OCI-LY1 (cell line): ENCODE results near the gene MYOM1.

ENCODE experiments used
- H2AFZ ChIP-seq: fragments of 200-600 bp; sonication (generic), shearing (Covaris generic); 2 replicates; pipeline ENCODE4 v1.6.0; 2014; ENCODE audit warnings: antibody characterized with exemption, mild to moderate bottlenecking, low read length
- H3F3A ChIP-seq: fragments of 200-600 bp; sonication (generic), shearing (Covaris generic); 2 replicates; pipeline ENCODE4 v1.6.0; 2014; ENCODE audit warnings: mild to moderate bottlenecking, antibody characterized with exemption, low read length, moderate library complexity; ENCODE audit not compliant: insufficient read depth
- H3K27ac ChIP-seq: fragments of 200-600 bp; sonication (generic); 2 replicates; pipeline ENCODE4 v1.5.1; 2014; ENCODE audit warnings: low read length, mixed run types, mild to moderate bottlenecking, low read depth; ENCODE audit not compliant: poor library complexity, severe bottlenecking
- H3K27me3 ChIP-seq: fragments of 200-600 bp; sonication (generic); 2 replicates; pipeline ENCODE4 v1.6.0; 2014; ENCODE audit warnings: antibody characterized with exemption, mild to moderate bottlenecking, low read length, moderate library complexity; ENCODE audit not compliant: insufficient read depth
- H3K36me3 ChIP-seq: fragments of 200-600 bp; sonication (generic); 2 replicates; pipeline ENCODE4 v1.6.1; 2014; ENCODE audit warnings: mild to moderate bottlenecking, antibody characterized with exemption, low read length, moderate library complexity, mixed read lengths; ENCODE audit not compliant: insufficient read depth
- H3K4me1 ChIP-seq: fragments of 200-600 bp; sonication (generic); 2 replicates; pipeline ENCODE4 v1.5.1; 2014; ENCODE audit warnings: mild to moderate bottlenecking, low read length, moderate library complexity; ENCODE audit not compliant: insufficient read depth, severe bottlenecking
- H3K4me2 ChIP-seq: fragments of 200-600 bp; sonication (generic), shearing (Covaris generic); 2 replicates; pipeline ENCODE4 v1.6.1; 2014; ENCODE audit warnings: low read length
- H3K4me3 ChIP-seq: fragments of 200-600 bp; sonication (generic); 2 replicates; pipeline ENCODE4 v1.5.1; 2014; ENCODE audit warnings: low read length, low read depth, mild to moderate bottlenecking, mixed read lengths; ENCODE audit not compliant: poor library complexity, severe bottlenecking
- H3K79me2 ChIP-seq: fragments of 200-600 bp; shearing (Covaris generic); 2 replicates; pipeline ENCODE4 v1.6.1; 2016; ENCODE audit warnings: mixed run types, low read length, mixed read lengths; ENCODE audit not compliant: insufficient read depth
- H3K9ac ChIP-seq: fragments of 200-600 bp; sonication (generic), shearing (Covaris generic); 2 replicates; pipeline ENCODE4 v1.6.1; 2014; ENCODE audit warnings: mild to moderate bottlenecking, low read length, mixed read lengths
- H3K9me2 ChIP-seq: fragments of 200-600 bp; sonication (generic), shearing (Covaris generic); 2 replicates; pipeline ENCODE4 v1.6.1; 2014; ENCODE audit warnings: low read depth, mild to moderate bottlenecking, low read length, mixed read lengths
- H3K9me3 ChIP-seq: fragments of 200-600 bp; shearing (Covaris generic); 2 replicates; pipeline ENCODE4 v1.6.1; 2014; ENCODE audit warnings: low read length, mixed read lengths
- H4K20me1 ChIP-seq: fragments of 200-600 bp; sonication (generic), shearing (Covaris generic); 2 replicates; pipeline ENCODE4 v1.6.0; 2016; ENCODE audit warnings: mild to moderate bottlenecking, low read length; ENCODE audit not compliant: insufficient read depth
- CTCF ChIP-seq: fragments of 200-600 bp; sonication (generic), shearing (Covaris generic); IDR thresholded peaks from 2 replicates; pipeline ENCODE4 v1.5.1; 2017; ENCODE audit warnings: mild to moderate bottlenecking, antibody characterized with exemption, low read length, moderate library complexity, mixed read lengths
- EZH2 ChIP-seq: fragments of 200-600 bp; sonication (generic), shearing (Covaris generic); IDR thresholded peaks from 2 replicates; pipeline ENCODE4 v1.8.0; 2017; ENCODE audit warnings: borderline replicate concordance, mixed run types, mild to moderate bottlenecking, antibody characterized with exemption, low read length, moderate library complexity, mixed read lengths

Gene MYOM1

GRCh38 chr18:3162181-3162580 lies 57.6 kb downstream of the MYOM1 start:
- Histone ChIP-seq H3K4me2 (no peak overlapping the region), H2AFZ (no peak overlapping the region), H3K9ac (no peak overlapping the region)

GRCh38 chr18:3159830-3160229 lies 59.9 kb downstream of the MYOM1 start:
- no peaks in the 10 kb centered on the region for H3K36me3 ChIP-seq
- peaks cover 18% of the 10 kb centered on the region for H3K4me1 ChIP-seq
- H3K4me3 ChIP-seq, result no peak overlapping the region
- H3K9ac ChIP-seq, result no peak overlapping the region
- no peak overlapping the region for H3K4me2 ChIP-seq
- H3K79me2 ChIP-seq, result no peaks in the 10 kb centered on the region
- no peak overlapping the region for H2AFZ ChIP-seq
- TF ChIP-seq CTCF, result no peak
- no peak for TF ChIP-seq EZH2
- H3K27ac ChIP-seq, result no peak overlapping the region
- H3K9me3 ChIP-seq, result no peaks in the 10 kb centered on the region
- H3F3A ChIP-seq, result no peaks in the 10 kb centered on the region
- no peaks in the 10 kb centered on the region for H3K27me3 ChIP-seq
- H4K20me1 ChIP-seq, result no peaks in the 10 kb centered on the region
- no peaks in the 10 kb centered on the region for H3K9me2 ChIP-seq

More at GRCh38 chr18:3162181-3162580, 57.6 kb downstream of the MYOM1 start:
- H4K20me1 ChIP-seq, result no peaks in the 10 kb centered on the region
- H3K4me1 ChIP-seq, result peaks cover 8% of the 10 kb centered on the region
- no peaks in the 10 kb centered on the region for H3F3A ChIP-seq
- H3K9me3 ChIP-seq, result no peaks in the 10 kb centered on the region
- H3K27me3 ChIP-seq, result no peaks in the 10 kb centered on the region
- H3K4me3 ChIP-seq, result no peak overlapping the region
- no peaks in the 10 kb centered on the region for H3K79me2 ChIP-seq
- TF ChIP-seq EZH2, result no peak
- no peaks in the 10 kb centered on the region for H3K36me3 ChIP-seq
- H3K27ac ChIP-seq, result no peak overlapping the region
- H3K9me2 ChIP-seq, result no peaks in the 10 kb centered on the region

- Histone ChIP-seq H3K4me2 (no peak overlapping the region), H3K36me3 (no peaks in the 10 kb centered on the region), H3F3A (no peaks in the 10 kb centered on the region), H2AFZ (no peak overlapping the region), H3K79me2 (no peaks in the 10 kb centered on the region), H3K4me1 (peaks cover 25% of the 10 kb centered on the region), H3K27ac (no peak overlapping the region), H3K4me3 (no peak overlapping the region), H3K27me3 (no peaks in the 10 kb centered on the region), H3K9me2 (no peaks in the 10 kb centered on the region), H4K20me1 (no peaks in the 10 kb centered on the region), H3K9me3 (no peaks in the 10 kb centered on the region), H3K9ac (no peak overlapping the region)
- TF ChIP-seq CTCF (no peak), EZH2 (no peak)
Observed at GRCh38 chr18:3157606-3158005, 62.2 kb downstream of the MYOM1 start.

GRCh38 chr18:3157086-3157485 lies 62.7 kb downstream of the MYOM1 start:
- H3F3A ChIP-seq, result no peaks in the 10 kb centered on the region
- no peak overlapping the region for H3K4me2 ChIP-seq
- no peak overlapping the region for H2AFZ ChIP-seq
- H4K20me1 ChIP-seq, result no peaks in the 10 kb centered on the region
- no peak overlapping the region for H3K27ac ChIP-seq
- H3K27me3 ChIP-seq, result no peaks in the 10 kb centered on the region
- no peaks in the 10 kb centered on the region for H3K36me3 ChIP-seq
- H3K9me3 ChIP-seq, result no peaks in the 10 kb centered on the region
- no peaks in the 10 kb centered on the region for H3K9me2 ChIP-seq
- peaks cover 22% of the 10 kb centered on the region for H3K4me1 ChIP-seq
- no peak overlapping the region for H3K9ac ChIP-seq
- TF ChIP-seq CTCF (no peak), EZH2 (no peak)
- H3K4me3 ChIP-seq, result no peak overlapping the region
- H3K79me2 ChIP-seq, result no peaks in the 10 kb centered on the region
